Colonic mucosa (tissue), 4 donors: Measurements from ENCODE around the gene PTPRN2. TPM values are rescaled to one million over a fixed set of nuclear protein-coding genes. Genes with fewer than 3 reads are reported as not detected.

ENCODE experiments used
- DNase-seq: peaks from one replicate; pipeline ENCODE4 v3.0.0-alpha.2; 2020
- H3K27ac ChIP-seq: fragments of 200-600 bp; one replicate; pipeline ENCODE4 v1.8.0; 2021
- H3K27me3 ChIP-seq: fragments of 200-600 bp; one replicate; pipeline ENCODE4 v1.8.0; 2021
- H3K36me3 ChIP-seq: fragments of 200-600 bp; one replicate; pipeline ENCODE4 v1.8.0; 2021
- H3K4me1 ChIP-seq: fragments of 200-600 bp; one replicate; pipeline ENCODE4 v1.8.0; 2021; ENCODE audit warnings: mild to moderate bottlenecking
- H3K4me3 ChIP-seq: fragments of 200-600 bp; one replicate; pipeline ENCODE4 v1.8.0; 2021
- H3K9ac ChIP-seq, 2 donors: one replicate each; pipeline ENCODE4 v1.7.0; 2013; ENCODE audit warnings: control low read depth in 2 of 2, low read depth in 2 of 2, low read length in 2 of 2
- H3K9me3 ChIP-seq: fragments of 200-600 bp; one replicate; pipeline ENCODE4 v1.8.0; 2021
- intact Hi-C: fragments of 100-400 bp; cut with DNase I; formaldehyde crosslinking; loops from one replicate; pipeline ENCODE4 v1.14.1; 2022
- total RNA-seq, 2 donors: library from RNA; stranded (reverse); fragmentation: NEBNext Ultra II Directional in 1 of 2; extraction: Animal tissue kit (Norgen Biotek cat#: 25700) in 1 of 2; gene quantifications; one replicate each; pipeline ENCODE4 v1.2.1, GENCODE V29; 2021
- TF ChIP-seq, protein P1 (sequence below): fragments of 200-600 bp; IDR thresholded peaks from one replicate; pipeline ENCODE4 v1.8.0; 2022; ENCODE audit warnings: antibody characterized with exemption, mild to moderate bottlenecking
- donor health status: healthy.
- donor health status: DM: no; HTN: no; CAD: no.
- donor health status: DM: no; HTN: no; CAD: no.

The PTPRN2 gene
- total RNA-seq, 2 donors from 2014 or later = 14.7 to 21.6 TPM

DNA sequence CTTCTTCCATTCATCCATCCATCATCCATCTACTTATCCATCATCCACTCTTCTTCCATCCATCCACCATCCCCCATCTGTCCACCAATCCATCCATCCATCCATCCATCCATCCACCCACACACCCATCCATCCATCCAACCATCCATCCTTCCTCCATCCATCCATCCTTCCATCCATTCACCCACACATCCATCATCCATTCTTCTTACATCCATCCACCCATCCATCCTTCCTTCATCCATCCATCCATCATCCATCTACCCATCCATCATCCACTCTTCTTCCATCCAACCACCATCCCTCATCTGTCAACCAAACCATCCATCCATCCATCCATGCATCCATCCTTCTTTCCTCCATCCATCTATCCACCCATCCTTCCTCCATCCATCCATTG is 821.5 kb downstream of the PTPRN2 start:
- H3K4me3 ChIP-seq = no peak overlapping the region
- no peaks in the 10 kb centered on the region for H3K36me3 ChIP-seq
- no peaks in the 10 kb centered on the region for H3K4me1 ChIP-seq
- TF ChIP-seq, protein P1, sequence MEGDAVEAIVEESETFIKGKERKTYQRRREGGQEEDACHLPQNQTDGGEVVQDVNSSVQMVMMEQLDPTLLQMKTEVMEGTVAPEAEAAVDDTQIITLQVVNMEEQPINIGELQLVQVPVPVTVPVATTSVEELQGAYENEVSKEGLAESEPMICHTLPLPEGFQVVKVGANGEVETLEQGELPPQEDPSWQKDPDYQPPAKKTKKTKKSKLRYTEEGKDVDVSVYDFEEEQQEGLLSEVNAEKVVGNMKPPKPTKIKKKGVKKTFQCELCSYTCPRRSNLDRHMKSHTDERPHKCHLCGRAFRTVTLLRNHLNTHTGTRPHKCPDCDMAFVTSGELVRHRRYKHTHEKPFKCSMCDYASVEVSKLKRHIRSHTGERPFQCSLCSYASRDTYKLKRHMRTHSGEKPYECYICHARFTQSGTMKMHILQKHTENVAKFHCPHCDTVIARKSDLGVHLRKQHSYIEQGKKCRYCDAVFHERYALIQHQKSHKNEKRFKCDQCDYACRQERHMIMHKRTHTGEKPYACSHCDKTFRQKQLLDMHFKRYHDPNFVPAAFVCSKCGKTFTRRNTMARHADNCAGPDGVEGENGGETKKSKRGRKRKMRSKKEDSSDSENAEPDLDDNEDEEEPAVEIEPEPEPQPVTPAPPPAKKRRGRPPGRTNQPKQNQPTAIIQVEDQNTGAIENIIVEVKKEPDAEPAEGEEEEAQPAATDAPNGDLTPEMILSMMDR = no peak
- H3K27me3 ChIP-seq = no peaks in the 10 kb centered on the region
- intact Hi-C loops = no loop called here
- no peak overlapping the region for H3K27ac ChIP-seq
- DNase-seq = no peak
- H3K9ac ChIP-seq = no peak overlapping the region
- no peaks in the 10 kb centered on the region for H3K9me3 ChIP-seq

DNA sequence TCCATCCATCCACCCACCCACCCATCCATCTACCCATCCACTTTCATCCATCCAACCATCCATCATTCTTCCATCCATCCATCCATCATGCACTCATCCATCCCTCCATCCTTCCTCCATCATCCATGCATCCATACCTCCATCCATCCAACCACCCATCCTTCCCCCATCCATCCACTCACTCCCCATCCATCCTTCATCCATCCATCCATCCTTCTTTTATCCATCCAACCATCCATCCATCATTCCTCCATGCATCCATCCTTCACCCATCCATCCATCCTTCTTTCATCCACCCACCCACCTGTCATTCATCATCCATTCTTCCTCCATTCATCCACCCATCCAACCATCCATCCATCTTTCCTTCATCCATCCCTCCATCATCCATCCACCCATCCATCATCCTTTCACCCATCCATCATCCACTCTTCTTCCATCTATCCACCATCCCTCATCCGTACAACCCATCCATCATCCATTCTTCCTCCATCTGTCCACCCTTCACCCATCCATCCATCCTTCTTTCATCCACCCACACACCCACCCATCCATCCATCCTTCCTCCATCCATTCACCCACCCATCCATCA is 822.6 kb downstream of the PTPRN2 start:
- Histone ChIP-seq H3K36me3 (no peaks in the 10 kb centered on the region), H3K9ac (no peak overlapping the region), H3K27me3 (no peaks in the 10 kb centered on the region), H3K27ac (no peak overlapping the region), H3K9me3 (no peaks in the 10 kb centered on the region), H3K4me3 (no peak overlapping the region), H3K4me1 (no peaks in the 10 kb centered on the region)
- TF ChIP-seq, protein P1 = no peak
- intact Hi-C loops = no loop called here
- DNase-seq = no peak

DNA sequence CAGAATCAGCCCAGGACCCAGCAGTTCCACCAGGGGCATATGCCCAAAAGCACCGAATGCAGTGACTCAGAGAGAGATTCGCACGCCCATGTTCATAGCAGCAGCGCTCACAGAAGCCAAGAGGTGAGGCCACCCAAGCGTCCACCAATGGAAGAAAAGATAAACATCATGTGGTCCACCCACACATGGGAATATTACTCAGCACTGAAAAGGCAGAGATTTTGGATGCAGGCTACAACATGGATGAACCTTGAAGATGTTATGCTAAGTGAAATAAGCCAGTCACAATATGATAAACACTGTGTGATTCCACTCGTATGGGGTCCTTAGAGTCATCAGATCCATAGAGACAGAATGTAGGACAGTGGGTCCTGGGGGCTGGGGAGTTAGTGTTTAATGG is 823.4 kb downstream of the PTPRN2 start:
- Histone ChIP-seq H3K4me3 (no peak overlapping the region), H3K27ac (no peak overlapping the region), H3K27me3 (no peaks in the 10 kb centered on the region), H3K36me3 (no peaks in the 10 kb centered on the region), H3K9me3 (no peaks in the 10 kb centered on the region), H3K9ac (no peak overlapping the region), H3K4me1 (no peaks in the 10 kb centered on the region)
- TF ChIP-seq, protein P1 = no peak
- intact Hi-C loops = no loop called here
- DNase-seq = no peak

DNA sequence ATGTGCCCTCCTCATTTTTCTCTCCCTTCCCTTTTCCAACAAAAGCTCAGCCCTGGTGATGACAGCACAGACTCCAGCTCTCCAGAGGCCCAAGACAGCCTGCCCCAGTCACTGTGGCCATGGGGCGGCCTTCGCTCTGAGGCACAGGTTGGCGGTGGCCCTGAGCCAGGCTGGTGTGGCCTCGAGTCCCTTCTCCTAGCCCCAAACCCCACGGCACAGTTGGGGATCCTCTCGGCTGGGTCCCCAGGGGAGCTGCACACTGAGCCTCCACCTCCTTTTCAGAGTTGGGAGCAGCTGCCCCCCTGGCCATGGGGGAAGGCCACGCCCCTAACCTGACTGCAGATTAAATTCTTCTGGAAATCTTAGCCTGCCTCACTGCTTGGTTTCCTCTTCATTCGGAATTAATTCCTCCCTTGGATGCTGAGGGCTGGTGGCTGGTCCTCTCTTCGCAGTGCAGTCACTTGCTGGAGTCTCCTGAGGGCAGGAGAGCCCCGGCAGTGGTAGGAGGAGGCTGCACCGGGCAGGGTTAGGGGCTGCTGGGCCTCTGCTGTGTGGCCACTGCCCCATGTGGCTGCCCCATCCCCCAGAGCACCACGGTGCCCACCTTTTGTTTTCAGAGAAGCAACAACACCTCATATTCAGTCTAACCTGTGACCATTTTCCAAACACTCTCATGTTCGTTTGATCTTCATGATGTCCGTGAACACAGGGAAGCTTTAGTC is 824.2 kb downstream of the PTPRN2 start:
- intact Hi-C loops = no loop called here
- TF ChIP-seq, protein P1 = no peak
- no peak for DNase-seq

DNA sequence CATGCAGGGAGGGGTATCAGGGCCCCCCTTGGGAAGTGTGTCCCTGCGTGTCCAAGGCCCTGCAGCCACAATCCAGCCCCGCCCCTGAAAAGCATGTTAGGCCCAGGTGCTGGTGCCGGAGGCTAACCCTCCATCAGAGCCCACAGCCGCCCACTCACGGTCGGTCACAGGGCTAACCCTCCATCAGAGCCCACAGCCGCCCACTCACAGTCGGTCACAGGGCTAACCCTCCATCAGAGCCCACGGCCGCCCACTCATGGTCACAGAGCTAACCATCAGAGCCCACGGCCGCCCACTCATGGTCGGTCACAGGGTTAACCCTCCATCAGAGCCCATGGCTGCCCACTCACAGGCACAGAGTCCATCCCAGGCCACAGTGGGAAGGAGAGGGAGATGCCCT is 824.8 kb downstream of the PTPRN2 start:
- Histone ChIP-seq H3K4me3 (no peak overlapping the region), H3K27ac (no peak overlapping the region)
- intact Hi-C loops = no loop called here

More for the DNA sequence above, 824.2 kb downstream of the PTPRN2 start:
- no peak overlapping the region for H3K9ac ChIP-seq
- H3K4me1 ChIP-seq = no peaks in the 10 kb centered on the region
- H3K36me3 ChIP-seq = no peaks in the 10 kb centered on the region
- H3K4me3 ChIP-seq = no peak overlapping the region
- no peak overlapping the region for H3K27ac ChIP-seq
- H3K9me3 ChIP-seq = no peaks in the 10 kb centered on the region
- H3K27me3 ChIP-seq = no peaks in the 10 kb centered on the region

More for the DNA sequence above, 824.8 kb downstream of the PTPRN2 start:
- DNase-seq = no peak
- Histone ChIP-seq H3K27me3 (no peaks in the 10 kb centered on the region), H3K9ac (no peak overlapping the region), H3K36me3 (no peaks in the 10 kb centered on the region), H3K9me3 (no peaks in the 10 kb centered on the region), H3K4me1 (no peaks in the 10 kb centered on the region)
- TF ChIP-seq, protein P1 = no peak
